ENCODE measurements around the gene TMEM91. TPM values are rescaled to one million over a fixed set of nuclear protein-coding genes. Genes with fewer than 3 reads are reported as not detected.

TMEM91 gene
- total and polyA plus RNA-seq, 7 donors: 0.46 to 47.1 (median 13.6) TPM

GRCh38 chr19:41351339-41352245 is 24.7 kb upstream of the TMEM91 start:
- H3K9me3 ChIP-seq: no peaks in the 10 kb centered on the region
- no peaks in the 10 kb centered on the region for H3K27me3 ChIP-seq
- H3K4me1 ChIP-seq: peaks cover 0 to 34% (median 24%) of the 10 kb centered on the region in 4 donors
- H3K36me3 ChIP-seq: peaks cover 0 to 17% (median 8%) of the 10 kb centered on the region in 4 donors
- intact Hi-C loops (cut with DNase I): loop anchor here (2.0 to 5.0 kb wide), 4 partner anchors 27 to 89 kb away; partner anchors contain the start of genes BCKDHA, CCDC97, EXOSC5 and HNRNPUL1
- H3K27ac ChIP-seq: peak overlapping the region; percentile 87 to 95 (median 94)
- peak; percentile 82 for DNase-seq
- H3K4me3 ChIP-seq: peak overlapping the region; percentile 74 to 85 (median 77)
- TF ChIP-seq CTCF (IDR thresholded peaks at IDR 0.05) (no peak), POLR2A (IDR thresholded peaks at IDR 0.05) (no peak), POLR2AphosphoS5 (IDR thresholded peaks at IDR 0.05) (peak in 2 of 4 donors; percentile 60 to 65), EP300 (IDR thresholded peaks at IDR 0.05) (no peak)
- WGBS, 2 donors: 0 to 1% methylated on average over 58 of the region's 58 CpGs

- H3K4me1 ChIP-seq: peaks cover 0 to 34% (median 24%) of the 10 kb centered on the region in 4 donors
- TF ChIP-seq CTCF (IDR thresholded peaks at IDR 0.05) (no peak), POLR2A (IDR thresholded peaks at IDR 0.05) (no peak), POLR2AphosphoS5 (IDR thresholded peaks at IDR 0.05) (no peak), EP300 (IDR thresholded peaks at IDR 0.05) (no peak)
- 0 to 2% methylated on average over 12 of the region's 12 CpGs for WGBS, 2 donors
- H3K9me3 ChIP-seq: no peaks in the 10 kb centered on the region
- intact Hi-C loops (cut with DNase I): loop anchor here (2.0 to 5.0 kb wide), 4 partner anchors 27 to 90 kb away; partner anchors contain the start of genes BCKDHA, CCDC97, EXOSC5 and HNRNPUL1
- peaks cover 0 to 10% (median 5%) of the 10 kb centered on the region in 4 donors for H3K36me3 ChIP-seq
- H3K27ac ChIP-seq: peak overlapping the region; percentile 87 to 95 (median 94)
- DNase-seq: no peak
- H3K4me3 ChIP-seq: peak overlapping the region; percentile 74 to 85 (median 77)
- no peaks in the 10 kb centered on the region for H3K27me3 ChIP-seq
Observed at GRCh38 chr19:41352279-41352608, 24.1 kb upstream of the TMEM91 start.

GRCh38 chr19:41352609-41353465 is 23.5 kb upstream of the TMEM91 start:
- peaks cover 0 to 4% (median 2%) of the 10 kb centered on the region in 4 donors for H3K36me3 ChIP-seq
- H3K27ac ChIP-seq: peak overlapping the region; percentile 87 to 95 (median 94)
- TF ChIP-seq EP300 (IDR thresholded peaks at IDR 0.05): no peak
- peak in 1 of 4 experiments; percentile 37 for TF ChIP-seq CTCF (IDR thresholded peaks at IDR 0.05)
- peak in 1 of 4 donors; percentile 18 for TF ChIP-seq POLR2AphosphoS5 (IDR thresholded peaks at IDR 0.05)
- TF ChIP-seq POLR2A (IDR thresholded peaks at IDR 0.05): no peak
- H3K27me3 ChIP-seq: no peaks in the 10 kb centered on the region
- H3K9me3 ChIP-seq: no peaks in the 10 kb centered on the region
- peaks cover 0 to 34% (median 24%) of the 10 kb centered on the region in 4 donors for H3K4me1 ChIP-seq
- peak; percentile 83 for DNase-seq
- WGBS, 2 donors: 1% methylated on average over 71 of the region's 71 CpGs
- H3K4me3 ChIP-seq: peak overlapping the region; percentile 74 to 85 (median 77)
- intact Hi-C loops (cut with DNase I): loop anchor here (2.0 to 5.0 kb wide), 4 partner anchors 28 to 91 kb away; partner anchors contain the start of genes BCKDHA, CCDC97, EXOSC5 and HNRNPUL1

Measured in sigmoid colon (tissue), 7 donors.